Thyroid gland (tissue), 4 donors: ENCODE data around the gene MPP2. TPM values are rescaled to one million over a fixed set of nuclear protein-coding genes. Genes with fewer than 3 reads are reported as not detected.

Experiments
- DNase-seq, 2 donors: peaks; one replicate each; pipeline ENCODE4 v3.0.0-alpha.2; 2019
- H3K27ac ChIP-seq, 3 donors: fragments of 200-600 bp; sonication (generic); 1 replicate in 2 of 3; 2 replicates in 1 of 3; pipeline ENCODE4 v1.5.1; 2016 to 2019; ENCODE audit warnings: mild to moderate bottlenecking in 1 of 3, moderate library complexity in 1 of 3
- H3K27me3 ChIP-seq: fragments of 200-600 bp; sonication (generic); one replicate; pipeline ENCODE4 v1.5.1; 2019
- H3K36me3 ChIP-seq, 2 donors: fragments of 200-600 bp; sonication (generic); one replicate each; pipeline ENCODE4 v1.5.1; 2016 to 2019
- H3K4me1 ChIP-seq, 2 donors: fragments of 200-600 bp; sonication (generic); one replicate each; pipeline ENCODE4 v1.5.1; 2017 to 2019
- H3K4me3 ChIP-seq, 3 donors: fragments of 200-600 bp; sonication (generic); replicated peaks in 1 of 3; 1 replicate in 2 of 3; 2 replicates in 1 of 3; pipeline ENCODE4 v1.5.1; 2016; ENCODE audit warnings: mild to moderate bottlenecking in 1 of 3
- H3K9me3 ChIP-seq: fragments of 200-600 bp; sonication (generic); one replicate; pipeline ENCODE4 v1.5.1; 2017
- CTCF ChIP-seq, 6 experiments: fragments of 200-600 bp in 3 of 6; fragments of 450-650 bp in 3 of 6; sonication (generic) in 3 of 6; IDR thresholded peaks; one replicate each; pipeline ENCODE4 v1.5.1; 2016 to 2019; ENCODE audit warnings: antibody characterized with exemption in 6 of 6, mild to moderate bottlenecking in 2 of 6, inconsistent platforms in 1 of 6, moderate library complexity in 1 of 6
- POLR2A ChIP-seq, 2 donors: fragments of 450-650 bp; IDR thresholded peaks; one replicate each; pipeline ENCODE4 v1.6.1; 2017; ENCODE audit warnings: antibody characterized with exemption in 2 of 2, mild to moderate bottlenecking in 2 of 2, moderate library complexity in 1 of 2
- WGBS, 2 donors: methylation state at CpG; one replicate each; pipeline ENCODE4 v1.1.5; 2017; 5-methylcytosine and 5-hydroxymethylcytosine counted together
- intact Hi-C: fragments of 100-400 bp; cut with DNase I; formaldehyde crosslinking; loops from one replicate; pipeline ENCODE4 v1.15.1; 2023
- total RNA-seq, 4 donors: library from RNA; depleted of rRNA; stranded (reverse); fragments of >200 nt; gene quantifications; one replicate each; pipeline ENCODE4 v1.2.3, GENCODE V29; 2016

The MPP2 gene
- total RNA-seq, 4 donors from 2014 or later, result 6.5 to 30.8 (median 9.0) TPM

GRCh38 chr17:43854498-43854897 is 52.8 kb downstream of the MPP2 start:
- Histone ChIP-seq H3K9me3 (no peaks in the 10 kb centered on the region), H3K27ac (no peak overlapping the region), H3K36me3 (no peaks in the 10 kb centered on the region), H3K4me3 (no peak overlapping the region), H3K4me1 (no peaks in the 10 kb centered on the region), H3K27me3 (no peaks in the 10 kb centered on the region)
- WGBS, 2 donors, result 84 to 86% methylated on average over 8 of the region's 8 CpGs
- intact Hi-C loops, result loop anchor here (10.0 kb wide), 1 partner anchor 160 kb away; no protein-coding TSS in a partner anchor
- DNase-seq, result no peak
- TF ChIP-seq POLR2A (IDR thresholded peaks at IDR 0.05) (no peak), CTCF (IDR thresholded peaks at IDR 0.05) (no peak)

GRCh38 chr17:43853546-43853945 is 53.8 kb downstream of the MPP2 start:
- intact Hi-C loops, result loop anchor here (10.0 kb wide), 1 partner anchor 159 kb away; no protein-coding TSS in a partner anchor
- no peaks in the 10 kb centered on the region for H3K27me3 ChIP-seq
- no peaks in the 10 kb centered on the region for H3K36me3 ChIP-seq
- H3K27ac ChIP-seq, result no peak overlapping the region
- 70 to 95% methylated on average over 5 of the region's 7 CpGs for WGBS, 2 donors
- no peaks in the 10 kb centered on the region for H3K9me3 ChIP-seq
- DNase-seq, result no peak
- TF ChIP-seq POLR2A (IDR thresholded peaks at IDR 0.05) (no peak), CTCF (IDR thresholded peaks at IDR 0.05) (no peak)
- H3K4me3 ChIP-seq, result no peak overlapping the region
- no peaks in the 10 kb centered on the region for H3K4me1 ChIP-seq

- intact Hi-C loops, result loop anchor here (10.0 kb wide), 1 partner anchor 158 kb away; no protein-coding TSS in a partner anchor
- WGBS, 2 donors, result 91 to 96% methylated on average over 8 of the region's 8 CpGs
- Histone ChIP-seq H3K27ac (no peak overlapping the region), H3K4me1 (no peaks in the 10 kb centered on the region), H3K9me3 (no peaks in the 10 kb centered on the region), H3K27me3 (no peaks in the 10 kb centered on the region), H3K36me3 (no peaks in the 10 kb centered on the region), H3K4me3 (no peak overlapping the region)
- TF ChIP-seq CTCF (IDR thresholded peaks at IDR 0.05) (no peak), POLR2A (IDR thresholded peaks at IDR 0.05) (no peak)
- no peak for DNase-seq
Observed at GRCh38 chr17:43852571-43852970, 54.8 kb downstream of the MPP2 start.

DNA sequence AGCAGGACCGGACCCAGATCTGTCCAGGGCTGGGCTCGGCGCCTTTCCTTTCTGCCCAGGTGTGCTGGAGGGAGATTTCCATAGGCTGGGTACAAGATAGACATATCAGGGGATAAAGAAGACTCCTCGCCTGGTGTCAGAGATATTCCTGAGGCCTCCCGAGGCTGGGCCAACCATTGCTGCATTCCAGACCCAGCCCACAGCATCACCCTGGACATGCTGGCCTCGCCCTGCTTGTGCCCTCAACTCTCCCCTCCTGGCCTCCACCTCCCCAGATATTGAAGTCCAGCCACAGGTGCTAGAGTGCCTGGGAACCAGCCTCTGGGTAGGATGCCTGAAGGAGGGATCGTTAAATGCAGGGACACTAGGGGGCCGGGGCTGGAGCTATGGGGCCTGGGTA is 58.2 kb downstream of the MPP2 start:
- H3K4me3 ChIP-seq, result no peak overlapping the region
- no peaks in the 10 kb centered on the region for H3K27me3 ChIP-seq
- 88 to 95% methylated on average over 5 to 7 of the region's 8 CpGs for WGBS, 2 donors
- DNase-seq, result no peak
- intact Hi-C loops, result no loop called here
- no peaks in the 10 kb centered on the region for H3K9me3 ChIP-seq
- no peak overlapping the region for H3K27ac ChIP-seq
- no peaks in the 10 kb centered on the region for H3K36me3 ChIP-seq
- H3K4me1 ChIP-seq, result no peaks in the 10 kb centered on the region
- TF ChIP-seq POLR2A (IDR thresholded peaks at IDR 0.05), result no peak
- TF ChIP-seq CTCF (IDR thresholded peaks at IDR 0.05), result no peak

GRCh38 chr17:43848601-43849000 is 58.7 kb downstream of the MPP2 start:
- H3K27me3 ChIP-seq, result no peaks in the 10 kb centered on the region
- H3K27ac ChIP-seq, result no peak overlapping the region
- H3K4me1 ChIP-seq, result no peaks in the 10 kb centered on the region
- WGBS, 2 donors, result 88 to 91% methylated on average over 10 of the region's 10 CpGs
- intact Hi-C loops, result no loop called here
- H3K36me3 ChIP-seq, result no peaks in the 10 kb centered on the region
- H3K9me3 ChIP-seq, result no peaks in the 10 kb centered on the region
- TF ChIP-seq CTCF (IDR thresholded peaks at IDR 0.05), result no peak
- TF ChIP-seq POLR2A (IDR thresholded peaks at IDR 0.05), result no peak
- no peak overlapping the region for H3K4me3 ChIP-seq
- no peak for DNase-seq
